Endothelial cell of umbilical vein (primary cell): ENCODE results near the gene PPEF2.

ENCODE experiments used
- EZH2 ChIP-seq: IDR thresholded peaks from 2 replicates; pipeline ENCODE4 v1.6.1; 2012; ENCODE audit warnings: borderline replicate concordance, low read depth, mild to moderate bottlenecking, moderate library complexity, low read length, inconsistent platforms; ENCODE audit not compliant: severe bottlenecking
- FOS ChIP-seq: IDR thresholded peaks from 2 replicates; pipeline ENCODE4 v1.6.1; 2011; ENCODE audit warnings: mild to moderate bottlenecking, low read length, moderate library complexity, borderline replicate concordance; ENCODE audit not compliant: insufficient read depth
- JUN ChIP-seq: IDR thresholded peaks from 2 replicates; pipeline ENCODE4 v1.6.1; 2011; ENCODE audit warnings: borderline replicate concordance, low read depth; ENCODE audit not compliant: insufficient read length, insufficient read depth
- MAX ChIP-seq: IDR thresholded peaks from 2 replicates; pipeline ENCODE4 v1.6.1; 2011; ENCODE audit not compliant: insufficient read depth, insufficient read length
- MYC ChIP-seq: IDR thresholded peaks from one replicate; pipeline ENCODE4 v1.6.1; 2011; ENCODE audit warnings: mild to moderate bottlenecking, low read depth, low read length
- POLR2A ChIP-seq: IDR thresholded peaks from 2 replicates; pipeline ENCODE4 v1.6.1; 2012; ENCODE audit warnings: low read depth, mild to moderate bottlenecking, control low read depth, low read length
- POLR2AphosphoS5 ChIP-seq: IDR thresholded peaks from 2 replicates; pipeline ENCODE4 v1.6.1; 2012; ENCODE audit warnings: low read depth, mild to moderate bottlenecking, control low read depth, low read length, moderate library complexity; ENCODE audit not compliant: insufficient read depth
- TF ChIP-seq, protein P1 (sequence below), 2 donors: IDR thresholded peaks; 1 replicate in 1 of 2; 2 replicates in 1 of 2; pipeline ENCODE4 v1.5.1; 2011; ENCODE audit warnings: low read length in 2 of 2, mild to moderate bottlenecking in 2 of 2, moderate library complexity in 2 of 2, control low read depth in 1 of 2, inconsistent platforms in 1 of 2, low read depth in 1 of 2; ENCODE audit not compliant: insufficient read depth in 1 of 2; ENCODE audit errors: extremely low read depth in 1 of 2

DNA sequence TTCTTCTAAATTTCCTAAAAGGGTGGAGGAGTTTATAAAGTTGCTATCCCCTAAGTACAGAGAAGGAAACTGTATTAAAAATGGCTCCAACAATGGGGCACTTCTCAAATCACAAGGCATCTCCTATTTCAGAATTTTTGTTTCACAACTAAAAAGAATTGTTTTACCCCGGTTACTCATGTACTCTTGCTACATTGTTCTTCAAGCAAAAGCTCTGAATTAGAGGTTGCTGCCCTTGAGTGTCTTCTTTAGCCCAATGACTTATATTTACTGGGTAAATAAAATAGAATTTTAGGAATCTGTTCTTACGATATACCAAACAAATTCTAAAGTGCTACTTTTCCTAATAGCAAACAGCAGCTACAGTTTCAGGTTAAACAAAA, 67.5 kb downstream of the PPEF2 start:
- TF ChIP-seq, protein P1, sequence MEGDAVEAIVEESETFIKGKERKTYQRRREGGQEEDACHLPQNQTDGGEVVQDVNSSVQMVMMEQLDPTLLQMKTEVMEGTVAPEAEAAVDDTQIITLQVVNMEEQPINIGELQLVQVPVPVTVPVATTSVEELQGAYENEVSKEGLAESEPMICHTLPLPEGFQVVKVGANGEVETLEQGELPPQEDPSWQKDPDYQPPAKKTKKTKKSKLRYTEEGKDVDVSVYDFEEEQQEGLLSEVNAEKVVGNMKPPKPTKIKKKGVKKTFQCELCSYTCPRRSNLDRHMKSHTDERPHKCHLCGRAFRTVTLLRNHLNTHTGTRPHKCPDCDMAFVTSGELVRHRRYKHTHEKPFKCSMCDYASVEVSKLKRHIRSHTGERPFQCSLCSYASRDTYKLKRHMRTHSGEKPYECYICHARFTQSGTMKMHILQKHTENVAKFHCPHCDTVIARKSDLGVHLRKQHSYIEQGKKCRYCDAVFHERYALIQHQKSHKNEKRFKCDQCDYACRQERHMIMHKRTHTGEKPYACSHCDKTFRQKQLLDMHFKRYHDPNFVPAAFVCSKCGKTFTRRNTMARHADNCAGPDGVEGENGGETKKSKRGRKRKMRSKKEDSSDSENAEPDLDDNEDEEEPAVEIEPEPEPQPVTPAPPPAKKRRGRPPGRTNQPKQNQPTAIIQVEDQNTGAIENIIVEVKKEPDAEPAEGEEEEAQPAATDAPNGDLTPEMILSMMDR (IDR thresholded peaks at IDR 0.05; ENCODE audit: extremely low read depth in 1 of 2, insufficient read depth in 1 of 2, low read depth in 1 of 2, low read length in 2 of 2) = no peak
- TF ChIP-seq FOS (no peak), EZH2 (no peak), JUN (no peak), MAX (no peak), MYC (no peak), POLR2AphosphoS5 (no peak), POLR2A (no peak)
